RWPE2 (cell line): ENCODE results near the gene CAMK2B.
A peak's percentile ranks its signal among the peaks of the same experiment; 100 is the strongest.

ENCODE experiments used
- ATAC-seq: fragments of 200-7000 bp; cut with Tn5 transposase; 3 replicates; pipeline ENCODE4 v1.9.1; 2021; ENCODE audit warnings: low read depth
- DNase-seq: peaks from one replicate; pipeline ENCODE4 v3.0.0-alpha.2; 2020; ENCODE audit warnings: low spot score
- H3K27ac ChIP-seq: fragments of 450-650 bp; 2 replicates; pipeline ENCODE4 v1.5.1; 2017; ENCODE audit warnings: mild to moderate bottlenecking; ENCODE audit not compliant: poor library complexity, severe bottlenecking
- H3K27me3 ChIP-seq: fragments of 250-450 bp; sonication (Bioruptor Pico); 2 replicates; pipeline ENCODE4 v1.5.1; 2021; ENCODE audit warnings: mild to moderate bottlenecking, moderate library complexity; ENCODE audit not compliant: insufficient read depth, poor library complexity, severe bottlenecking
- H3K36me3 ChIP-seq: fragments of 250-450 bp; sonication (Bioruptor Pico); 2 replicates; pipeline ENCODE4 v1.5.1; 2020; ENCODE audit warnings: low read depth, mild to moderate bottlenecking, moderate library complexity
- H3K4me1 ChIP-seq: fragments of 250-450 bp; sonication (Bioruptor Pico); 2 replicates; pipeline ENCODE4 v1.5.1; 2021; ENCODE audit warnings: mild to moderate bottlenecking, moderate library complexity; ENCODE audit not compliant: insufficient read depth, poor library complexity, severe bottlenecking
- H3K4me3 ChIP-seq: fragments of 250-450 bp; sonication (Bioruptor Pico); 2 replicates; pipeline ENCODE4 v1.5.1; 2021; ENCODE audit warnings: mild to moderate bottlenecking, moderate library complexity; ENCODE audit not compliant: severe bottlenecking
- H3K9me3 ChIP-seq: fragments of 250-450 bp; sonication (Bioruptor Pico); 2 replicates; pipeline ENCODE4 v1.5.1; 2021; ENCODE audit warnings: mild to moderate bottlenecking, moderate library complexity; ENCODE audit not compliant: severe bottlenecking
- CTCF ChIP-seq: fragments of 450-650 bp; IDR thresholded peaks from one replicate; pipeline ENCODE4 v1.5.1; 2017; ENCODE audit warnings: mild to moderate bottlenecking, moderate library complexity; ENCODE audit not compliant: poor library complexity, severe bottlenecking

Gene CAMK2B

GRCh38 chr7:44307905-44308595, 17.3 kb downstream of the CAMK2B start:
- Histone ChIP-seq H3K27ac (peak overlapping the region; percentile 77), H3K4me3 (no peak overlapping the region), H3K36me3 (no peaks in the 10 kb centered on the region), H3K27me3 (no peaks in the 10 kb centered on the region), H3K9me3 (no peaks in the 10 kb centered on the region), H3K4me1 (peaks cover 11% of the 10 kb centered on the region)
- ATAC-seq, result peak; percentile 90
- DNase-seq, result no peak
- no peak for TF ChIP-seq CTCF

GRCh38 chr7:44307301-44307900, 18.0 kb downstream of the CAMK2B start:
- TF ChIP-seq CTCF, result peak; percentile 34
- Histone ChIP-seq H3K27ac (peak overlapping the region; percentile 77), H3K9me3 (no peaks in the 10 kb centered on the region), H3K4me3 (no peak overlapping the region), H3K27me3 (no peaks in the 10 kb centered on the region), H3K4me1 (peaks cover 11% of the 10 kb centered on the region), H3K36me3 (no peaks in the 10 kb centered on the region)
- DNase-seq (no peak), ATAC-seq (peak; percentile 57)

- no peak overlapping the region for H3K27ac ChIP-seq
- TF ChIP-seq CTCF, result no peak
- ATAC-seq, result no peak
- H3K9me3 ChIP-seq, result no peaks in the 10 kb centered on the region
- DNase-seq, result no peak
- peaks cover 11% of the 10 kb centered on the region for H3K4me1 ChIP-seq
- H3K27me3 ChIP-seq, result no peaks in the 10 kb centered on the region
- no peaks in the 10 kb centered on the region for H3K36me3 ChIP-seq
- H3K4me3 ChIP-seq, result no peak overlapping the region
Measured at GRCh38 chr7:44306606-44307005, 18.8 kb downstream of the CAMK2B start.

DNA sequence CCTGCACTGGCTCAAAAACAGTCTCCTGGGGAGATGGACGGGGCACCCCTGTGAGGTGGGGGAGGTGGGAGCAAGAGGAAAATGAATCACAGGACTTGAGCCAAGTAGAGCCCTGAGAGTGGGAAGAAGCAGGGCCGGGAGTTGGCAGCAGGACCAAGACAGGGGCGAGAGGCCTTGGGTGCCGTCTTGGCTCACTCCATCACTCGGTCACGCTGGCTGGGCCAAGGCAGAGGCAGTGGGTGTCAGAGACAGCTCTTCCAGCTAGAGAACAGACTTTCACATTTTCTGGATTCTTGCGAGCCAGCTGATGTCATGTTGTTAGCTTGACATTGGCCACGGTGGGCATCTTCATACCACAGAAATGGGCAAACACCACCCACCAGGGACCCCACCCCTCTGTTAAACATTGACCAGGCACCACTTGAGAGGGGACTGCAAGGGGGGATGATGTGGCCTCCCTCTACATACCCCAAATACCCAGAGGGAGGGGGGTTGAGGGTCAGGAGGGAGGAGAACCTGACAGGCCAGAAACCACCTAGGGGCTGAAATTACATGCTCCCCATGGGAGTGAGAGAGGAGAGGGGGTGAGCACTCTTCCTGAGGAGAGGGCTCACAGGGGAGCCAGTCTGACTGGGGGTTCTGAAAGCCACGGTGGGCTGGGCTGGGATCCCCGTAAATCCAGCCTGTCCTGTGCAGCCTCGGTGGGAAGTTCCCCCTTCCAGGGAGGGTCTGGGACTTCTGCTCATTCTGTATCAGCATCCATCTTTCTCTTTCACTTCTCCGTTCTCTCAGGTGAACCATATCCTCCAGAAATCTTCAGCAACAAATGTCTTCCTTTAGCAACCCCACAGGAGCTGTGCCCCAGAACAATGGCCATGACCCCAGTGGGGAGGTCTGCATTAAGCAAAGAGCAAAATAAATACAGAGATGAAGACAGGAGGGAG, 19.6 kb downstream of the CAMK2B start:
- ATAC-seq, result no peak
- TF ChIP-seq CTCF, result no peak
- no peak overlapping the region for H3K4me3 ChIP-seq
- H3K36me3 ChIP-seq, result no peaks in the 10 kb centered on the region
- no peak overlapping the region for H3K27ac ChIP-seq
- H3K9me3 ChIP-seq, result no peaks in the 10 kb centered on the region
- DNase-seq, result no peak
- peaks cover 11% of the 10 kb centered on the region for H3K4me1 ChIP-seq
- no peaks in the 10 kb centered on the region for H3K27me3 ChIP-seq
